Inferior parietal cortex (tissue), 1 donor: ENCODE measurements around the gene ANKRD44.
"Not testable (repeated sequence)": the region's sequence is repeated elsewhere in the genome, so short reads cannot be mapped to it uniquely, and the experiment has no call there.

ENCODE experiments used
- DNase-seq: peaks from one replicate; pipeline ENCODE4 v3.0.0-alpha.2; 2016; ENCODE audit errors: extremely low spot score

The ANKRD44 gene

GRCh38 chr2:197259470-197259999 lies 51.0 kb downstream of the ANKRD44 start:
- no peak for DNase-seq

DNA sequence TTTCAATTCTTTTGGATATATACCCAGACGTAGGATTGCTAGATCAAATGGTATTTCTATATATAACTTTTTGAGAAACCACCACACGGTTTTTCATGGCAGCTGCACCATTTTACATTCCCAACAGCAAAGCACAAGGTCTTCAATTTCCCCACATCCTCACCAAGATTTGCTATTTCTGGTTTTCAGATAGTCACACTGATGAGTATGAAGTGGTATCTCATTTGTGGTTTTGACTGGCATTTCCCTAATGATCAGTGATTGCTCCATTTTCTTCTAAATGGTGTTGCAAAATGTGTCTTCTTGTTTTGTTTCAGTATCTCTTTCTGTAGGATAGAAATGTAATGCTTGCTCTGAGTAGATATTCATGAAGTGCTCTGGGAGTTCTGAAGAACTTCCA lies 52.0 kb downstream of the ANKRD44 start:
- DNase-seq = no peak

GRCh38 chr2:197256547-197257170 lies 53.9 kb downstream of the ANKRD44 start:
- no peak for DNase-seq

DNA sequence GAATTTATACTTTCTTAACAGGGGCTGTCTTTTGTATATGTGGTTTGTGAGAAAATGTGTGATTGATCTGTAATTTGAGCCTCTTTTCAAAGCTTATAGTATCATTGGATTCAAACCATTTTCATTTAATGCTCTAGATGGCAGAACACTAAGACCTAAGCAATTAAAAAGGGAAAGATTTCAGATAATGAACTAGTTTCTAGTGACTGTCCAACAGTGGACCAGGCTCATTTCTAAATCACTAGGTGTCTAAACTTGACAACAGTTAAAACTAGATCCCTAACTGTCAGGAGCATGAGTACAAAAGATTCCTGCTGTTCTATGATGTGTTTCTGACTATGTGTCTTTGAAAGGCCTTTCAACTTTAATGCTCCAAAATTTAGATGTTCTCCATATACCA lies 54.6 kb downstream of the ANKRD44 start:
- no peak for DNase-seq

- no peak for DNase-seq
These were observed 55.0 kb downstream of the ANKRD44 start for GRCh38 chr2:197255543-197255942.

- DNase-seq = no peak
These were observed 55.6 kb downstream of the ANKRD44 start for GRCh38 chr2:197254776-197255530.

GRCh38 chr2:197251576-197251975 lies 59.0 kb downstream of the ANKRD44 start:
- DNase-seq = no peak

- DNase-seq = no peak
These were observed 59.4 kb downstream of the ANKRD44 start for GRCh38 chr2:197251163-197251562.

- no peak for DNase-seq
These were observed 60.5 kb downstream of the ANKRD44 start for GRCh38 chr2:197250084-197250397.

- no peak for DNase-seq
These were observed 61.0 kb downstream of the ANKRD44 start for GRCh38 chr2:197249381-197250083.

- no peak for DNase-seq
These were observed 62.0 kb downstream of the ANKRD44 start for GRCh38 chr2:197248623-197249022.

DNA sequence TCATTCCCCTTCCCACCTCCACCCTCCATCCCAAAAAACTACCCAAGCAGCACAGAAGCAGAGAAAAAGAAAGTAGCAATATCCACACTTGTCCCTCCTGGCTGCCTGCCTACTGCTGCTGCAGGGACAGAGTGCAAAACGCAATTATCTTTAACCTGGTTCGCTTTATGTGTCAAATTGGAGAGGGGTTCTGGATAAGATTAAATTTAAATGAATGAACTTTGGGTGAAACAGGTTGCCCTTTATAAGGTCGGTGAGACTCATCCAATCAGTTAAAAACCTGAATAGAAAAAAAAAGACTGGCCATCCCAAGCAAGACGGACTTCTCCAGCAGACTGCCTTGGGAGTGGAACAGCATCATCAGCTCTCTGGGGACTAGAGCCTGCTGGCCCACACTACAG lies 62.6 kb downstream of the ANKRD44 start:
- DNase-seq = no peak

- no peak for DNase-seq
These were observed 63.5 kb downstream of the ANKRD44 start for GRCh38 chr2:197247083-197247482.

- no peak for DNase-seq
These were observed 64.5 kb downstream of the ANKRD44 start for GRCh38 chr2:197245829-197246804.

- DNase-seq = no peak
These were observed 66.2 kb downstream of the ANKRD44 start for GRCh38 chr2:197244349-197244748.

- no peak for DNase-seq
These were observed 67.9 kb downstream of the ANKRD44 start for GRCh38 chr2:197242719-197243118.

DNA sequence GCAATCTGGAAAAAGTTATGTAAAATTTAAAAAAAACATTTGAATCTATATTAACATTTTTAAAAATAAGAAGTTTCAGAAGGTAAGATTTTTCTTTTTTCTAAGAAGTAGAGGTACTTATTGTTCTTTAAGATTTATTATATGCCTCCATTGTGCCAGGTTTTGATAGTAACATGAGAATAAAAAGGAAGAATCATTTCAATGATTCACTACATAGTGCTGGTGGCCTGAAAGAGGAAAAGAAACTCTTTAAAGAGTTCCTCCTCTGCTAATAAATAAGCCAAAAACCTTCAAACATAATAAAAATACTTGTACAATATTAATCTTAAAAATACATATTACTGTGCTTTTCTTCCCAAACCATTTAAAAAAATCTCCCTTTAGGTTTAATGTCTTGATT lies 69.0 kb downstream of the ANKRD44 start:
- no peak for DNase-seq

- DNase-seq = no peak
These were observed 69.4 kb downstream of the ANKRD44 start for GRCh38 chr2:197241153-197241552.

DNA sequence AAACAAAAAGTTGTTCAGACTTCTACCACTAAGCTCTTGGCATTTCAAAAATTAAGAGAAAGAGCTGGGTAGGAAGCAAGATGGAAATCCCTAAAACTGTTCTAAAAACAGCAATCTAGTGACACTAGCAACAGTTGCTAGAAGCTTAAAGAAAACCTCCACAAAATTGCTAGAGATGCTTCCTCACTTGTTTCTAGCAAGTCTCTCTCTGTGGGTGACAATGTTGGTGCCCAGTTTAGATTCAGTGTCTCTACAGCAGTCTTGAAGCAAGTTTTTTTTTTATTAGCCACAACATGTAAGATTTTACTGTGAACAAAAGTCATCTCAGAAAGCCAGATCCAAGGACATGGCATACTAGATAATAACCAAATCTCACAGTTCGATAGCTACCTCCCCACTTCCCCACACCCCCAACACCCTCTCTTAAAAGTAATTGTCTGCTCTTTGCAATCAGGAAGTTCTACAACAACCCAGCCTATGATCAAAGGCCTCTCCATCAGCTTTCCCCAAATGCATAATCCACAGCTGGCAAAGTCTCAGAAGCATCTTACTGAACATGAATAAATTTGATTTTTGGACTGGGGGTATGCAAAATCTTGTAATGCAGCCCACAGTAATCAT lies 70.0 kb downstream of the ANKRD44 start:
- no peak for DNase-seq

DNA sequence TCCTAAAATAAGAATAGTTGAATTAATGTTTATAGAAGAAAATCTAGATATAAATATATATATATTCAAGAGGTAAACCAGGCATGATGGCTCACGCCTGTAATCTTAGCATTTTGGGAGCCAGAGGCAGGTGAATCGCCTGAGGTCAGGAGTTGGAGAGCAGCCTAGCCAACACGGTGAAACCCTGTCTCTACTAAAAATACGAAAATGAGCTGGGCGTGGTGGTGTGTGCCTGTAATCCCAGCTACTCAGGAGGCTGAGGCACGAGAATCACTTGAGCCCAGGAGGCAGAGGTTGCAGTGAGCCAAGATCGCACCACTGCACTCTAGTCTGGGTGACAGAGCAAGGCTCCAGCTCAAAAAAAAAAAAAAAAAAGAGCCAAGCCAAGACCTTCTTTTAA lies 70.6 kb downstream of the ANKRD44 start:
- DNase-seq = not testable (repeated sequence)

DNA sequence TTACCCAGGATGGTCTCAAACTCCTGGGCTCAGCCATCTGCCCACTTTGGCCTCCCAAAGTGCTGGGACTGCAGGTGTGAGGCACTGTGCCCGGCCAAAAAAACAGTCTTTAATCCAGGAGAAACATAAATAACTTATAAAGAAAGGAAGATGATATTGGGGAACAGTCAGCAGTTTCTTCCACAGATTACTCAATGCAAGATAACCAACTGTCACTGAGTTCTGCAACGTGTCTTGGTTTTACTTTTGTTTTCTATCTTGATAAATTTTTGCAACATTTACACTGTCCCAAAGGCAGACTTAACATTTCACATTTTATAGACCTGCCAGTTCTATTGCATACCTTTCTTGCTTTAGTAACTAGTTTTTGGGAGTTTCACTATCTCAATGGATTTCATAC lies 71.1 kb downstream of the ANKRD44 start:
- DNase-seq = no peak
